Natural killer cell (primary cell): Measurements from ENCODE around the gene RUNX3. TPM values are rescaled to one million over a fixed set of nuclear protein-coding genes. Genes with fewer than 3 reads are reported as not detected.

Experiments used
- ATAC-seq, 3 donors: fragments of 150-1000 bp in 2 of 3; fragments of 200-7000 bp in 1 of 3; cut with Tn5 transposase; 1 replicate in 1 of 3; 2 replicates in 2 of 3; pipeline ENCODE4 v1.10.0; 2021; ENCODE audit warnings: mild to moderate bottlenecking in 2 of 3, moderate library complexity in 2 of 3
- DNase-seq, 2 donors: peaks; one replicate each; pipeline versions ENCODE4 v3.0.0 to v3.0.0-alpha.2; 2013 to 2021; ENCODE audit warnings: mixed read lengths in 1 of 2
- H3K27ac ChIP-seq: one replicate; pipeline ENCODE4 v1.5.1; 2013; ENCODE audit warnings: mild to moderate bottlenecking, low read length
- H3K27me3 ChIP-seq: one replicate; pipeline ENCODE4 v1.6.1; 2013; ENCODE audit warnings: low read length; ENCODE audit not compliant: control insufficient read depth, insufficient read depth
- H3K36me3 ChIP-seq: one replicate; pipeline ENCODE4 v1.6.1; 2013; ENCODE audit warnings: low read length; ENCODE audit not compliant: control insufficient read depth, insufficient read depth
- H3K4me1 ChIP-seq: one replicate; pipeline ENCODE4 v1.6.1; 2013; ENCODE audit warnings: low read length; ENCODE audit not compliant: control insufficient read depth, insufficient read depth
- H3K4me3 ChIP-seq: one replicate; pipeline ENCODE4 v1.5.1; 2013; ENCODE audit warnings: low read length
- H3K9me3 ChIP-seq: one replicate; pipeline ENCODE4 v1.6.1; 2013; ENCODE audit warnings: low read length; ENCODE audit not compliant: control insufficient read depth, insufficient read depth
- H3K27ac Mint-ChIP-seq, 2 donors: one replicate each; pipeline ENCODE4 v1.8.0; 2022; ENCODE audit warnings: mild to moderate bottlenecking in 2 of 2, mixed read lengths in 2 of 2, moderate library complexity in 1 of 2
- H3K27me3 Mint-ChIP-seq, 2 donors: one replicate each; pipeline ENCODE4 v1.8.0; 2022; ENCODE audit warnings: low read depth in 2 of 2, mixed read lengths in 2 of 2
- H3K36me3 Mint-ChIP-seq: one replicate; pipeline ENCODE4 v1.8.0; 2022; ENCODE audit warnings: mixed read lengths
- H3K4me1 Mint-ChIP-seq, 2 donors: one replicate each; pipeline ENCODE4 v1.8.0; 2022; ENCODE audit warnings: mixed read lengths in 2 of 2
- H3K4me3 Mint-ChIP-seq: one replicate; pipeline ENCODE4 v1.8.0; 2022; ENCODE audit warnings: mild to moderate bottlenecking, moderate library complexity, mixed read lengths
- H3K9me3 Mint-ChIP-seq, 2 donors: one replicate each; pipeline ENCODE4 v1.8.0; 2022; ENCODE audit warnings: mixed read lengths in 2 of 2
- CTCF ChIP-seq: fragments of 200-600 bp; IDR thresholded peaks from one replicate; pipeline ENCODE4 v1.8.0; 2022; ENCODE audit warnings: antibody characterized with exemption
- WGBS: methylation state at CpG from one replicate; pipeline ENCODE4 v1.1.7; 2013; ENCODE audit warnings: missing lambda C conversion rate; ENCODE audit not compliant: insufficient coverage; 5-methylcytosine and 5-hydroxymethylcytosine counted together
- intact Hi-C: fragments of 100-400 bp; cut with micrococcal nuclease; formaldehyde crosslinking; loops from one replicate; pipeline ENCODE4 v1.14.2; 2022
- total RNA-seq, 4 donors: library from RNA; stranded (reverse); fragments of 120-200 nt in 1 of 4; gene quantifications; one replicate each; pipeline versions ENCODE4 v1.2.3 to v1.2.4, GENCODE V29; 2013 to 2022

The RUNX3 gene
- total RNA-seq, 3 donors from 2014 or later (not counting 1 experiment from before 2014, with no cell fraction given) = 537 to 630 (median 601) TPM

- peak overlapping the region; percentile 100 for H3K27ac ChIP-seq
- DNase-seq = peak; percentile 14 to 18
- H3K4me1 ChIP-seq = peaks cover 99% of the 10 kb centered on the region
Measured at GRCh38 chr1:24903955-24904730, 25.9 kb downstream of the RUNX3 start.

DNA sequence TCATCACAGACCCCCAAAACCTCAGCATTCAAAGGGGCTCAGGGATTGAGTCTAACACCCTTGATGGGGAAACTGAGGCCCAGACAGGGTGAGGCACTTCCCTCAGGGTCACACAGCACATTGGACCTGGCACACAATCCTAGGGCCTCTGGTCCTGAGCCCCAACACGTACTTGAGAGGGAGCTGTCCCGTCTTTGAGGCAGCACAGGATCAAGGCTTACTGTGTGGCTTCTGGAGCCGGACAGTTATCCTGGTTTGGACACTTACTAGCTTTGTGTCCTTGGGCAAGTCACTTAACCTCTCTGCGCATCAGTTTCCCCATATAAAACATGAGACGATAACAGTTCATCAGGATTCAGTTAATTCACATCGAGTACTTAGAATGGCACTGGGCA lies 26.5 kb downstream of the RUNX3 start:
- Mint-ChIP-seq H3K4me1 (peaks cover 58 to 89% of the 10 kb centered on the region in 2 donors), H3K27ac (peak overlapping the region; percentile 91 to 99), H3K9me3 (no peaks in the 10 kb centered on the region), H3K27me3 (no peaks in the 10 kb centered on the region), H3K36me3 (peaks cover 12% of the 10 kb centered on the region), H3K4me3 (peak overlapping the region; percentile 60)
- no peaks in the 10 kb centered on the region for H3K9me3 ChIP-seq
- peaks cover 85% of the 10 kb centered on the region for H3K36me3 ChIP-seq
- ATAC-seq (no peak), DNase-seq (peak in 1 of 2 donors; percentile 15)
- 93% methylated on average over 6 of the region's 6 CpGs for WGBS
- no peak for TF ChIP-seq CTCF
- peak overlapping the region; percentile 50 for H3K27ac ChIP-seq
- peaks cover 99% of the 10 kb centered on the region for H3K4me1 ChIP-seq
- no peak overlapping the region for H3K4me3 ChIP-seq
- intact Hi-C loops = no loop called here
- no peaks in the 10 kb centered on the region for H3K27me3 ChIP-seq

More at GRCh38 chr1:24903955-24904730, 25.9 kb downstream of the RUNX3 start:
- peaks cover 13% of the 10 kb centered on the region for H3K36me3 Mint-ChIP-seq
- Histone ChIP-seq H3K27me3 (no peaks in the 10 kb centered on the region), H3K4me3 (no peak overlapping the region), H3K9me3 (no peaks in the 10 kb centered on the region), H3K36me3 (peaks cover 86% of the 10 kb centered on the region)
- no peaks in the 10 kb centered on the region for H3K9me3 Mint-ChIP-seq
- peak overlapping the region; percentile 60 for H3K4me3 Mint-ChIP-seq
- ATAC-seq = no peak
- no peak for TF ChIP-seq CTCF
- peak overlapping the region; percentile 91 to 99 for H3K27ac Mint-ChIP-seq
- WGBS = 88% methylated on average over 25 of the region's 25 CpGs
- H3K4me1 Mint-ChIP-seq = peaks cover 58 to 89% of the 10 kb centered on the region in 2 donors
- H3K27me3 Mint-ChIP-seq = no peaks in the 10 kb centered on the region
- intact Hi-C loops = no loop called here

GRCh38 chr1:24903011-24903461 lies 27.0 kb downstream of the RUNX3 start:
- peak overlapping the region; percentile 50 for H3K27ac ChIP-seq
- H3K4me3 Mint-ChIP-seq = peak overlapping the region; percentile 17
- H3K36me3 ChIP-seq = peaks cover 79% of the 10 kb centered on the region
- H3K4me1 Mint-ChIP-seq = peaks cover 58 to 89% of the 10 kb centered on the region in 2 donors
- intact Hi-C loops = no loop called here
- peak overlapping the region; percentile 91 to 99 for H3K27ac Mint-ChIP-seq
- H3K36me3 Mint-ChIP-seq = peaks cover 8% of the 10 kb centered on the region
- TF ChIP-seq CTCF = no peak
- no peaks in the 10 kb centered on the region for H3K27me3 Mint-ChIP-seq
- H3K27me3 ChIP-seq = no peaks in the 10 kb centered on the region
- DNase-seq (peak; percentile 16 to 24), ATAC-seq (no peak)
- H3K4me1 ChIP-seq = peaks cover 99% of the 10 kb centered on the region
- H3K9me3 Mint-ChIP-seq = no peaks in the 10 kb centered on the region
- H3K4me3 ChIP-seq = no peak overlapping the region
- WGBS = 69% methylated on average over 10 of the region's 10 CpGs
- H3K9me3 ChIP-seq = no peaks in the 10 kb centered on the region
